NCI-H1105 treated with DMSO at 0.1 percent for 48 hours (cell line): ENCODE data around the gene GALNT7.
"Not testable (repeated sequence)": the region's sequence is repeated elsewhere in the genome, so short reads cannot be mapped to it uniquely, and the experiment has no call there.

ENCODE experiments used
- DNase-seq: peaks from one replicate; lab custom pipeline; 2025; lab: John Stamatoyannopoulos, UW

GALNT7 gene

DNA sequence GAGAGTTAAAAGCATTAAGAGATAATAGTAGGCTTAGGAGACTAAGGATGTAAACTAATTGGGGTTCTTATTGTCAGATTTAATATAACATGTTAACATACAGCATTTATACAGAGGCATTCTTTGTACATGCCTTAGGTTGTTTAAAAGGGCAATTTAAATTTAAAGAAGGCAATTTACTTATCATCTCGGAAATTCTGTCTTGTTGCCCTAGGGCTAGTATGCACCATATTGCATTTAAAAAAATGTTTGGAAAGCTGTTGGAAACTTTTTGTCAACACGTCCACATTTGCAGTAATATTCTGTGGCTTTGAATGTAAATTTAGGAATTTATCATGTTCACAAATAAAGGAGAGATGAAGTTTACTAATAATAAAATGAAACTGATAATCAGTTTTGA, 25.5 kb downstream of the GALNT7 start:
- DNase-seq: no peak

DNA sequence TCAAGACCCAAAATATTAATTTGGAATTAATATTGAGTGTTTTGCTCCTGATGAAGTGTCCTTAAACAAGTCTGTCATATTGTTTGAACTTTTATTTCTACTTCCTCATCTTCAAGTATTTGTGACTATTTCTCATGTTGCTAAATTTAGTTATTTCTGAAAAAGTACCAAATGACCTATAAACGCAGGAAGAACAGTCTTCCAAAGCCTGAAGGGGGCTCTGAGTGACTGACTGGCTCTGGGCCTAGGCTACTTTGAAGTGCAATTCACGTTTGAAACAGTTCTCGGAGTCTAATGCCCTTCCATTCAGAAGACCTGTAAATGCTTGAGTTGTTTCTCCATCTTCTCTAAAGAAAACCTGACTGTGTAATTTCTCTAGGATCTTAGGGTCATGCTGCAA, 26.5 kb downstream of the GALNT7 start:
- no peak for DNase-seq

DNA sequence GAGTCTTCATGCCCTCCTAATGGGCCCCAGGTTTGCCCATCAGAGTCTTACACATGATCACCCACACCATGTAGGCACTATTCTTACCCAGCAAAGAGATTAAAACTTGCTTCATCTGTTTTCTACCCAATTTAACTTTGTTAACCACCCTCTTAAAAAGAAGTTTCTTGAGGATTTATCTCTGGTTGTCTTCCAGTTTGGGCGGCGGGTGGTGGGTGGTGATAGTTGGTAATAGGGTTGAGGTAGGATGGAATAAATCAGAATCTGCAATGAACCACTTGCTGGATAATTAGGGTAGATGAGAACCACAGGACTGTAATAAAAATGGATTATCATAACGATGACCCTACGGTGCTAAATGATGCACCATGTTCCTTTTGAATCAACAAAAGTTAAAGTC, 30.9 kb downstream of the GALNT7 start:
- no peak for DNase-seq

DNA sequence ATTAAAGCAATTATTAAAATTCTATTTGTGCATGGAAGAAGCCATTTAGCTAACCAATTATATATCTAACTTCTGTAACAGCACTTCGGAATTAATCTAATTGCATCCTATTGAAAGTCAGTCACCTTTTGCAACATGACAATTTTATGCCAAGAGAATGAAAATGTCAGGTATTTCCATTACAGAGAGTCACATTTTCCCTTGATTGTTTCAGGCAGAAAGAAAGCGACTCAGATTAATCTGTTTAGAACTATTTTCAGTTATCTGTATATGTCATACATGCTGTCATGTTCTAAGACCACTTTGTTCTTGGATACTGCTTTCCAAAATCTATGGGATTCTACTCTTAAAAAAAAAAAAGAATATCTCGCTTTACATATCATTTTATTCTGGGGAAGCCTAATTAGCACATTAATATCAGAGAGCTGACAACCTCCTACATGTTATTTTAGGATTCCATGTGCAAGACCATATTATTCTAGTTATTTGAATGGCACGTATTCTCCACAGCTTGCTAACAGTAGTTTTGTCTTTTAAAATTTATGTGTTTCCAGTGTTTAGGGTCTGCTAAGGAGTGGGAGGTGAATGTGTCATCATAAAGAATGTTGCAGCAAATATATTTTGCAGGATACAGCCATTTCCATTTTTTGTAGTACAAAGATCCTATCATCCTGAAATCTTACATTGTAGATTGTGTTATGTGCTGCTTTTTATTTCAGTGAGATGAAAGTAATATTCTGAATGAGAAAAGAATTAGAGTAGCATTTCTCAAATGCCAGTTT, 31.7 kb downstream of the GALNT7 start:
- no peak for DNase-seq

DNA sequence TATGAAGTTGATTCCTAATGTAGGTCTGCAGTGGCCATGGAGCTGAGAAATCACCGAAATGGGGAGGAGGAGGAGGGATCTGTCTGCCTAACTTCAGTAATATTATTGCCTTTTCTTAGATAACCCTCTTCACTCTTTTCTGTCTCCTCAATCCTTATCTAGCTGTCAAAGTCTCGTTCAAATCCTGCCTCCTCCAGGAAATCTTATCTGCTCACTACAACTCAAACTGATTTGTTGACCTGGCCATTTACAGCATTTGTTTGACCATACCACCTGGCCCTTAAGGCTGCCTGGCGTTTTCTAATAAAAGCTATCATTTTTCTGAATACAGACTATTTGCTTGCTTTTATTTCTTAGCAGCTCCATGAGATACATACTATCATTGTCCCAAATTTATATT, 33.8 kb downstream of the GALNT7 start:
- no peak for DNase-seq

DNA sequence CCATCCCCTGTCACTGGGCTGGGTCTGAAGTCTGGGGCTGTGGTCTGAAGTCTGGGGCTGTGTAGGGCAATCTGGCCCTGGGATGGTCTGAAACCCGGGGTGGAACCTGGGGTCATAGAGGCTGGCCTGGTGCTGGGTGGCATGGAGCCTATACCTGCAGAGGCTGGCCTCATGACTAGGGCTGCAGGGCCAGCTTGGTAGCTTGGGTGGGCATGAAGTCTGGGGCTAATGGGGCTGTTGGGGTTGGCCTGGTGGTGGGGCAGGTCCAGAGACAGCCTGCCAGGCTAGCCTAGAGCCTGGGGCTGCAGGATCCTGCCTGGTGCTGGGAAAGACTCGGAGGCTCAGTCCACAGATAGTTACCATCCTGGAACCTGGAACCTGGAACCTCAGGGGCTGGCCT, 37.0 kb downstream of the GALNT7 start:
- DNase-seq: no peak

DNA sequence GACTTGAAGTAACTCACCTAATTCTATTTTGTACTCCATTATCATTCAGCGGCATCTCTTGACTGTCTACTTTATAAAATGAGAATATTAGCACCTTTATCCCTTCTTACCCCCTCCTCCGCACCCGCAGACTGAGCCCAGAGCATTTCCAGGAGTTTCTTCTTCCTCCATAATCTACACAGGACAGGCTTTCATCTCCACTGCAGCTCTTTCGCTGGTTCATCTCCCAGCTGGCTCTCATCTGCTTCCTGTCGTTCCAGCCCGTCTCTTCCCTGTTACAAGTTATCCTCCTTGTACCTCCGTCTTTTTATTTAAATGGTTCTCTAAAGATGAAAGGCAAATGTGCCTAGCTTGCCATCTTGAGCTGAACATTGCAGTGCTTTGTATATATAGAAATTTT, 39.8 kb downstream of the GALNT7 start:
- no peak for DNase-seq

DNA sequence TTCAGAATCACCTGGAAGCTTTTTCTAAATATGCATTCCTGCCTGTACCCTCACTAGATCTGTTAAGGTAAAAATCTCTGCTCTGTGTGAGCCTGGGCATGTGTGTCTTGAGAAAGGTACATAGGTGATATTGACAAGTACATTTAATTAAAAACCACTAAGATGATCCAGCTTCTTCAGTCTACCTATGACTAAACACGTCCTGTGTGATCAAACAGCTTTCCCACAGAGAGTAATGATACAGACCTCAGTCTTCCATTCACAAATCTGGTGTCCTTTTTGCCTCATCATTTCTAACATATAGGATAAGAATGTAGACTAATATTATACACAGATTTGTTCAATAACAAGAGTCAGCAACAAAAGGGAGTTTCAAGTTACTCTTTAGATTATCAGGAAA, 42.6 kb downstream of the GALNT7 start:
- DNase-seq: no peak

DNA sequence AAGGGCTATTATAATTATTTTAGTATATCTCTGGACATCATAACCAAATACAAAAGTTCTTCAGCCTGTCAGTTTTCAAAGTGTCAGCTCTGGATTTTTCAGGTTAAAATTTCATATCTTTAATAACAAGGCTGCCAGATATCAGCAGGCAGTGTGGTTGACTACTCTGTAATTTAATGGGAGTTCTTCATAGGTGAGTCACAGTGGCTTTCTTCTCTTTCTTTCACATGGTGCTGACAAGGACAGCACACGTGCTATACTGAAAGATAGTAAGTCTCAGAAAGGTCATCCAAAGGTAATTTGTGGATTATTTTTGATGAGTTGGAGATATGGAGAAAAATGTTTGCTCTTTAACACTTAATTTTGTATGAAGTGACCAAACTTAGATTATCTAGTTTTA, 43.2 kb downstream of the GALNT7 start:
- DNase-seq: no peak

DNA sequence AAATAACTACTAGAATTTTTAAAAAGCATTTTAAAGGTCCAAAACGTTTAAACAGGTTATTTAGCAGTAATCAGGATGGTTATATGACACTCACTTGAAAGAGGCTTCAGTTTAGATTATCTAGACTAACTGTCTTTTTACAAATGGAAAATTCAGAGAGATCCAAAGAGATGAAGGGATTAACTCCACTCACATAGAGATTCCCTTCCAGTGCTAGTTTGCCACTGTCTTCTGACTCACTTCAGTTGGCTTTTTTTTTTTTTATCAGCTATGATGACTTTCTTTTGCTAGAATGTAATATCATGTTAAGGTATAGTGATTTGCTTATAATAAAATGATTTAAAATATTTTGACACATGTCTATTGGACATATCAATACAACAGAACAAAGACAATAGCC, 43.8 kb downstream of the GALNT7 start:
- DNase-seq: no peak

DNA sequence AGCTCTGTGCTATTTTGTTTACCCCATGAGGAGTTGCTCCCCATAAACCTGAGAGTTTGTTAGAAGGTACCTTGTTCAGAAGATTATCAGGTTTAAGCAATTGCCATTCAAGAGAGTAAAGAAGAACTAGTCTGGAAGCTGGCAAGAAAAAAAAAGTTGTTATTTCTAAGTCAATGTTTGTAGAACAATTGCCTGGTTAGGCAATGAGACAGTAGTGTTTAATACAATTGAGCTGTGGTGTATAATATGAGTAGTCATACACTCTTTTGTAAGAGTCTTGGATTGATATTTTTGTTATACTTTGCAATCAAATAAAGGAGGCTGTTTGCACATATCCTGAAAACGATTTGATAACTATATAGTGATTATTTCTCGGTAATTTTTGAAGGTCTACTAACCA, 44.7 kb downstream of the GALNT7 start:
- DNase-seq: no peak

DNA sequence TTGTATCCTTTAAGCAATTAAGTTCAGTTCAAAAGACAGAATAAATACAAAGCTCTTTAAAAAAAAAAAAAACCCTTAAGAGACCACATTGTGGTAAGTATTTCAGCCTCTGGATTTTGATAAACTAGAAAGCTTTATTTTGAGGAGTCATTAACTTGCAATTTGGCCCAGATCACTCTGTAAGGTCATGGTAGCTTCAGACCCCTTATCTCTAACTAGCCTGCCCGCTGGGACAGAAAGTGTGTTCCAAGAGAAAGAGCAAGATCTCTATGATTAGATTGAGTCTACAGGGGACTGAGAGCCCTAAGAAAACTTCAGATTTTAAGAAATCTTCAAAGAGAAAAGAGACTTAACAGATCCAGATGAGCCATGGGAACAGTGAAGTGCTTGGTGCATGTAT, 45.6 kb downstream of the GALNT7 start:
- DNase-seq: no peak

DNA sequence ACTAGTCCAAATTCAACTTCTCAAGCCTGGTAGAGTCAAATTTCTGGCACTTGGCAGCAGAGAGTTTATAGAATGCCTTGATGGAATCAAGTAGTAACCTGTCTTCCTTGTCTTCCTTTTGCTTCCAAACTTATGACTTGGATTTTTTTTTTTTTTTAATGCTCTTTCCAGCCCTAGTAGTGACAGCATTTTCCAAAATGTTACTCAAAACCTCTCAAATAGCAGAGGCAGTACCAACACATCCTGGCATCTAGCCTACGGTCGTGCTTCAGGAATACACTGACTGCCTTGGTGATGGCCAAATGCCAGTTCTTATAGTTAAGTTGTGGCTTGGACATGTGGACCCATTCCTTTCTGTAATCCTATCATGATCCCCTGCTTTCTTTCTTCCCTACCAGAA, 46.0 kb downstream of the GALNT7 start:
- DNase-seq: peak; percentile 20

DNA sequence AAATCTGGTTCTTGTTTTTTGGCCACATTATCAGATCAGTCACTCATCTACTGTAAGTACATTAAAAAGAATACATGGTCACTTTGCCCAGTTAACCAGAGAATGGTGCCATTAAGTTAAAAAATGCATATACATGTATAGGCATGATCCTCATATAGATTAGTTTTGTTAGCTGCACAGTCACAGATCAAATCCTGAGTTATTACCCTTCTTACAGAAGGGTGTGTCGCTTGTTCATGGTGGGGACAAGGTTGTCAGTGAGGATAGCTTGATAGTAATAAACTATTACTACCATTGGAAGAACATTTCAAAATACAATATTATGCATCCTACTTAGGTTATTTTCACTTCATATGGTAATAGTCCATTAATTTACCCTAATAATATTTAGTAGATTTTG, 48.5 kb downstream of the GALNT7 start:
- no peak for DNase-seq

DNA sequence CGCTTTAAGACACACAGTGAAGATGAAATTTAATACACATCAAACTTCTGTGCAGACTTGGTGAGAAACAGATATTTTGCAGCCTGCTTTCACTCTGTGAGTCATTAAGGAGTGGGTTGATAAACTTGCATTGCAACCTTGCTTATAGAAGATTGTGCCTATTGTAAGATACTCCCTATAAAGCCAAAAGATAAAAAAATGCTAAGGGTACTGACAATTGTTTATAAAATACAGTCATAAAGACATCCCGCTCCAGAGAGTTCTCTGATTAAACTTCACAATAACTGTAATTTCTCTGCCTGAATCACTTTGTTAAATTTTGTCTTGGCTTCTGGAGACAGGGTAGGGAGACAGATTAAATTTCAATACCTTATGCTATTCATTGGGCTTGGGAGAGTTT, 49.1 kb downstream of the GALNT7 start:
- DNase-seq: no peak

DNA sequence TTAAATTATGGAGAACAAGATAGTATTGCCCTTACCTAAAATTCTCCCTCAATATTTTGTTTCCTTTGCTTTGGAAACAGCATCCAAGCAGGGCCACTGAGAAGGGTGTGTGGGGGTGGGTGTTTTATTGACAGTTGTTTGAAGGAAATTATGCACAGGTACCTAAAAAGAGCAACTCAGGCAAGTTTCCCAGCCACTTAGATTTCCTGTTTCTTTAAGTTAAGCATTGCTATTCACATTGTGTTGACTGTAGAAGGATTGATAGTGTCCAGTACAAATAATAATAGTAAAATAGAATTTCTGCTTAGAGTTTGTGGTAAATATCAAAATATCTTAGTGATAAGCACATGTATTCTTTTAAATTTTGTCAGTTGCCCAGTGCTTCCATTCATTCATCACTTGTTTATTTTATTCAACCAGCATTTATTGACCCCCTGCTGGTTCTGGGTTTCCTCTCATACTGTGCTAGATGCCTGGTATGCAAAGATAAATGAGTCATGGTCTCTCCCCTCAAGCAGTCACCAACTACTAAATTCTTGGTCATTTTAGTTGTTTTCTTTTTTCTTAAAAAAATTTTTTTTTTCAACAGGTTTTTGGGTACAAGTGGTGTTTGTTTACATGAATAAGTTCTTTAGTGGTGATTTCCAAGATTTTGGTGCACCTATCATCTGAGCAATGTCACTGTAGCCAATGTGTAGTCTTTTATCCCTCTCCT, 50.0 kb downstream of the GALNT7 start:
- no peak for DNase-seq

DNA sequence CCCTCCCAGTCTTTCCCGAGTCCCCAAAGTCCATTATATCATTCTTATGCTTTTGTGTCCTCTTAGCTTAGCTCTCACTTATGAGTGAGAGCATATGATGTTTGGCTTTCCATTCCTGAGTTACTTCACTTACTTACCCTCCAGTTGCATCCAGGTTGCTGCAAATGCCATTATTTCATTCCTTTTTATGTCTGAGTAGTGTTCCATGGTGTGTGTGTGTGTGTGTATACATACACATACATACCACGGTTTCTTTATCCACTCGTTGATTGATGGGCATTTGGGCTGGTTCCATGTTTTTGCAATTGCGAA, 50.5 kb downstream of the GALNT7 start:
- not testable (repeated sequence) for DNase-seq

DNA sequence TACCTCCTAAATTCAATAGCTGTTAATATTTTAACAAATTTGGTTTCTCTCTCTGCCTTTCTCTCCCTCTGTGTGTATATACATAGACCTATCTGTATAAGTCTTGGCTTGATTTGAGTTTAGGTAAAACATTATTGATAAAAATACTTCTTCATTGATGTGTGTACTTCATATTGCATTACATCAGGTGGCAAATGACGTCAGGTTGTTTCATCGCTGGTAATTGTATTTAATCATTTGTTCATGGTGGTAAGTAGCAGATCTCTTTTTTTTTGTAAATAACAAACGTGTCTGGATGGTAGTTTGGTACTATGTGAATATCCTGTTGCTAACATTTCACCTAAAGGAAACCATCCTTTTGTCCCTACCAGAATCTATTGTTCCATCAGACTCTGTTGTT, 55.1 kb downstream of the GALNT7 start:
- no peak for DNase-seq

DNA sequence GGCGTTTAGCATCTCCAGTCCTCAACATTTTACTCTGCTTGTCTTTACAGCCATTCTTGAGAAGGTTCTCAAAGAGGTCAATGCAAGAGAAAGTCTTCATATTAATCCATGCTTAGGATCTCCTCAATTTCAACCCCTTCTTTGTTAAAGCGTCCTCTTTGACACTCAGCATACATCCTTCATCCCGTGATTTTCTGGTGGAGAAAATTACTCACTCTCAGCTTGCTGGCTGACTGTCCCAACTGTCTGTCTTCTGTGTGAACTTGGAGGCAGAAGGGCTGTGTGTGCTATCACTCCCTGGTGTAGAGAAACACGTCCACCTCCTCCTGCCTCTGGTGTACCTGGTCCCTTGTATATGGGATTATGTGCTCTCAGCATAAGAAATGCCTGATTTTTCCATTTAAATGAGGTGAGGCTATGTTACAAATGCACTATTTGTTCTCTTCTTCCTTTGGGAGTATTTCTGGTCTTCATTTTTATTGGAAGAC, 57.8 kb downstream of the GALNT7 start:
- DNase-seq: no peak

DNA sequence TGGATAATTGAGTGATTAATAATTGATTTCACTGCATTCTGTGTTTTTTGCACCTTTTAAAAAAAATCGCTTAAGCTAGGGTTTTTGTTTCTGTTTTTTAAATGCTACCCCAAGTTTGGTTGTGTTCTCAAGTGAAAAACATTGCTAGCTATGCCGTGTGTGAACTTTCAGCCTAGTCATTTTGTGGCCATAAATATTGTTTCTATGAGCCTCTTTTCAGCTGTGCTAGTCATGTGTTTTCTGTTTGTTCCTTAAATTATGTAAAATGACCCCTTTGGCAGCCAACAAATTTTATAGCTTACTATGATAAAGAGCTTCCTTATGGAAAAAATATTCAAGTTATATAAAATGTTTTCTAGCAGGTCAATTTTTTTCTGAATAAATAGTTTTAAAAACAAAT, 59.1 kb downstream of the GALNT7 start:
- no peak for DNase-seq

DNA sequence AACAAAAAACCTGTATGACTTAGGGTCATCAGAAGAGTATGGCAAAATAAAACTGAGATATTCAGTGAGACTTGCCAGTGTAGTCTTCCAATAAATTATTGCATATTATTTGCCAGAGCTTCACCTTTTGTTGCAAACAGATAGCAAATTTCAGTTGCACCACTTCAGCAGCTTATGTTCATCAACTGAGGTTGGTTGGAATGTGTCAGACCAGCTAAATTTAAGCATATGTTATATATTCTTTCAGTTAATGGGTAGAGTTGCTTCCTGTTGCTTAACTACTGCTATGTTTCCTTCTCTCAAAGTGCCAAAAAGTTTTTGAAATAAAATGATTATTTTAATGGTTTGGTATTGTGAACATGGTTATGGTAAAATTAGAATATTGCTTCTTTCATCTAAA, 61.5 kb downstream of the GALNT7 start:
- DNase-seq: no peak

DNA sequence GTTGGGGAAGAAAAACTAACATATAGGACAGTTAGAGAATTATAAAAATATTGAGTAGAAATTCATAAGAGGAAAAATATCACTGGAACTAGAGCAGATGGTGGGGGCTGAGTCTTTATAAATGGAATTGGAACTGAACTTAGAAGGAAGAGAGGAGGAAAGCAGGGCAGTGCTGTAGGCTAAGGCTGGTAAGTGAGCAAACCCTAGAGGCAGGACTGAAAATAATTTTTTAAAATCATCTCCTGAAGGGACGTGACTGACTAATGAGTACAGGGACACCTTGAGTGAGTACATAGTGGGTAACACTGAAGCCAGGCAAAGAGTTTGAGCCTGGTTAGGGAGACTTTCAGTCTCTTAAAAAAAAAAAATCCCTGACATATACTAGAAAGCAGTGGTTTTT, 63.3 kb downstream of the GALNT7 start:
- DNase-seq: no peak

DNA sequence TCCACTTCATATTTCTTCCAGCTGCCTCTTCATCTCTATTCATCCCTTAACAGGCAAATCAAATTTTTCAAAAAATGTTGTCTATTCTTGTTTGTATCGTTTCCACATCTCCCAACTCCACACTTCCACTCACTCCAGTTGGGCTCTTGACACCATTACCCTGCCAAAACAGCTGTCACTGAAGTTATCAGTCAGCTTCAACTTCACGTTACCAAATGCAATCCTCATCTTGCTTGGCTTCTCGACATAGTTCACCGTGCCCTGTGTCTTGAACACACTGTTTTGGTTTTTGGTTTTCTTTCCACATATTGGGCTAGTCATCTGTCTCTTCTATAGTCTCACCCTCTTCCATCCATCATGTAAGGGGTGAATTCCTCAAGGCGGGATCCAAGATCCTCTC, 65.2 kb downstream of the GALNT7 start:
- no peak for DNase-seq

DNA sequence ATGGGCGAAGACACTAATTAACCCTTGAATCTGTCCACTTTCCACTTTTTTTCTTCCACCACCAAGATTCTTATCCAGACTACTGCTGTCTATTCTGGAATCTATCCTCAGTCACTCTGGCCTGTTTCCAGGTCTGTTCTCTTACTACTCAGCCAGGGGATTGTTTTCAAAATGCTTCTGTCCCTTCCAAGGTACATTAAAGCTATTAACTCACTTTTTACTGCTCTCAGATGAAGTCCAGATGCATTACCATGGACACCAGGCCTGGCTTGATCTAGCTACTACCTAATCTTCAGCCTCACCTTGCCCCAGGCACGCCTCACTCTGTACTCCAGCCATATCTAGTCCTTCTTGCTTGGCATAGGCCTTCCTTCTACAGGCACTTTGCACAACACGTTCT, 66.4 kb downstream of the GALNT7 start:
- DNase-seq: no peak
